Hepatocyte (in vitro differentiated cells): ENCODE measurements around the gene DNAAF1. TPM values are rescaled to one million over a fixed set of nuclear protein-coding genes. Genes with fewer than 3 reads are reported as not detected.
A peak's percentile ranks its signal among the peaks of the same experiment; 100 is the strongest.

Experiments
- DNase-seq: peaks from one replicate; pipeline ENCODE4 v3.0.0-alpha.2; 2016; ENCODE audit warnings: low spot score
- H2AFZ ChIP-seq: fragments of 200-600 bp; sonication (generic); 2 replicates; pipeline ENCODE4 v1.6.0; 2016; ENCODE audit warnings: antibody characterized with exemption, mild to moderate bottlenecking
- H3K27ac ChIP-seq: fragments of 200-600 bp; sonication (generic); 2 replicates; pipeline ENCODE4 v1.5.1; 2016; ENCODE audit warnings: mild to moderate bottlenecking
- H3K27me3 ChIP-seq: fragments of 200-600 bp; sonication (generic); 2 replicates; pipeline ENCODE4 v1.6.1; 2016
- H3K36me3 ChIP-seq: fragments of 200-600 bp; sonication (generic); replicated peaks from 2 replicates; pipeline ENCODE4 v1.5.1; 2016; ENCODE audit warnings: low read depth; ENCODE audit not compliant: insufficient read depth
- H3K4me1 ChIP-seq: fragments of 200-600 bp; sonication (generic); 2 replicates; pipeline ENCODE4 v1.5.1; 2016; ENCODE audit warnings: mild to moderate bottlenecking, moderate library complexity; ENCODE audit not compliant: insufficient read depth
- H3K4me2 ChIP-seq: fragments of 200-600 bp; sonication (generic); 2 replicates; pipeline ENCODE4 v1.6.0; 2016
- H3K4me3 ChIP-seq: fragments of 200-600 bp; sonication (generic); 2 replicates; pipeline ENCODE4 v1.5.1; 2016; ENCODE audit warnings: mild to moderate bottlenecking
- H3K79me2 ChIP-seq: fragments of 200-600 bp; sonication (generic); 2 replicates; pipeline ENCODE4 v1.6.0; 2017; ENCODE audit warnings: mild to moderate bottlenecking
- H3K9me2 ChIP-seq: fragments of 200-600 bp; sonication (generic); replicated peaks from 2 replicates; pipeline ENCODE4 v1.6.0; 2017; ENCODE audit warnings: mild to moderate bottlenecking; ENCODE audit not compliant: insufficient read depth
- H3K9me3 ChIP-seq: fragments of 200-600 bp; sonication (generic); 2 replicates; pipeline ENCODE4 v1.5.1; 2016; ENCODE audit warnings: low read depth, mild to moderate bottlenecking
- H4K20me1 ChIP-seq: fragments of 200-600 bp; sonication (generic); 2 replicates; pipeline ENCODE4 v1.6.0; 2016; ENCODE audit warnings: mild to moderate bottlenecking; ENCODE audit not compliant: insufficient read depth, poor library complexity, severe bottlenecking
- EZH2 ChIP-seq: fragments of 200-600 bp; sonication (generic); IDR thresholded peaks from 2 replicates; pipeline ENCODE4 v1.6.1; 2016; ENCODE audit warnings: antibody characterized with exemption, mild to moderate bottlenecking, borderline replicate concordance
- EZH2phosphoT487 ChIP-seq: fragments of 200-600 bp; sonication (generic); IDR thresholded peaks from one replicate; pipeline ENCODE4 v1.6.1; 2018; ENCODE audit warnings: antibody characterized with exemption, mild to moderate bottlenecking, low read depth, moderate library complexity; ENCODE audit not compliant: unreplicated experiment, severe bottlenecking
- WGBS: methylation state at CpG from one replicate; pipeline ENCODE4 v1.1.6; 2016; ENCODE audit warnings: low lambda C conversion rate; ENCODE audit errors: missing lambda C conversion rate; 5-methylcytosine and 5-hydroxymethylcytosine counted together
- polyA plus RNA-seq: library from polyadenylated mRNA; unstranded; fragments of >200 nt; fragmentation: Nextera tagmentation; extraction: Ambion mirVana; gene quantifications from 2 replicates; pipeline ENCODE4 v1.2.1, GENCODE V29; 2016
- total RNA-seq: library from RNA; depleted of rRNA; stranded (reverse); fragments of >200 nt; gene quantifications from 2 replicates; pipeline ENCODE4 v1.2.3, GENCODE V29; 2014
- TF ChIP-seq, protein P1 (sequence below): fragments of 200-600 bp; sonication (generic); IDR thresholded peaks from 2 replicates; pipeline ENCODE4 v1.5.1; 2016; ENCODE audit warnings: antibody characterized with exemption, mild to moderate bottlenecking; ENCODE audit not compliant: poor library complexity

Gene DNAAF1
- total and polyA plus RNA-seq, 2 experiments from 2014 or later: 0.13 to 0.31 TPM

DNA sequence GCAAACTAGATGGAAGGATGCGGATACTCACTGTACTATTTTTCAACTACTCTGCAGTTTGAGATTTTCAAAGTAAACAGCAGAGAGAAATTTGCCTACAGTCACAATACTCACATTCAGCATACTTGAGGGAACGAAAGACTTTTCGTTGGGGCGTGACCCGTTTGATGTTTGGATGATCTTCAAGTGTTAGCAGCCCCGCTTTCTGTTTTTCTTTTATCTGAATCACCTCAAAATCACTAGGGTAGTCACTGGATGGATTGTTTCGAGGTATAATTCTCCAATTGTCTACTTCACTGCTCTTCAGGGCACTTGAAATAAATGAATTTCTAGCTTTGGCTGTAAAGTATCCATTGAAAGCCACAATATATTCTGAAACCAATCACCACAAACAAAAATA lies 46.2 kb upstream of the DNAAF1 start:
- WGBS: 96% methylated on average over 7 of the region's 7 CpGs
- no peak for DNase-seq
- no peaks in the 10 kb centered on the region for H3K9me3 ChIP-seq
- no peak overlapping the region for H3K4me3 ChIP-seq
- H3K27me3 ChIP-seq: no peaks in the 10 kb centered on the region
- peaks cover 64% of the 10 kb centered on the region for H3K79me2 ChIP-seq
- TF ChIP-seq, protein P1, sequence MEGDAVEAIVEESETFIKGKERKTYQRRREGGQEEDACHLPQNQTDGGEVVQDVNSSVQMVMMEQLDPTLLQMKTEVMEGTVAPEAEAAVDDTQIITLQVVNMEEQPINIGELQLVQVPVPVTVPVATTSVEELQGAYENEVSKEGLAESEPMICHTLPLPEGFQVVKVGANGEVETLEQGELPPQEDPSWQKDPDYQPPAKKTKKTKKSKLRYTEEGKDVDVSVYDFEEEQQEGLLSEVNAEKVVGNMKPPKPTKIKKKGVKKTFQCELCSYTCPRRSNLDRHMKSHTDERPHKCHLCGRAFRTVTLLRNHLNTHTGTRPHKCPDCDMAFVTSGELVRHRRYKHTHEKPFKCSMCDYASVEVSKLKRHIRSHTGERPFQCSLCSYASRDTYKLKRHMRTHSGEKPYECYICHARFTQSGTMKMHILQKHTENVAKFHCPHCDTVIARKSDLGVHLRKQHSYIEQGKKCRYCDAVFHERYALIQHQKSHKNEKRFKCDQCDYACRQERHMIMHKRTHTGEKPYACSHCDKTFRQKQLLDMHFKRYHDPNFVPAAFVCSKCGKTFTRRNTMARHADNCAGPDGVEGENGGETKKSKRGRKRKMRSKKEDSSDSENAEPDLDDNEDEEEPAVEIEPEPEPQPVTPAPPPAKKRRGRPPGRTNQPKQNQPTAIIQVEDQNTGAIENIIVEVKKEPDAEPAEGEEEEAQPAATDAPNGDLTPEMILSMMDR: no peak
- TF ChIP-seq EZH2phosphoT487: no peak
- TF ChIP-seq EZH2: no peak
- no peaks in the 10 kb centered on the region for H3K36me3 ChIP-seq
- no peak overlapping the region for H2AFZ ChIP-seq
- peaks cover 6% of the 10 kb centered on the region for H3K4me1 ChIP-seq
- no peaks in the 10 kb centered on the region for H3K9me2 ChIP-seq
- no peak overlapping the region for H3K4me2 ChIP-seq
- peaks cover 12% of the 10 kb centered on the region for H4K20me1 ChIP-seq
- H3K27ac ChIP-seq: peak overlapping the region; percentile 7

DNA sequence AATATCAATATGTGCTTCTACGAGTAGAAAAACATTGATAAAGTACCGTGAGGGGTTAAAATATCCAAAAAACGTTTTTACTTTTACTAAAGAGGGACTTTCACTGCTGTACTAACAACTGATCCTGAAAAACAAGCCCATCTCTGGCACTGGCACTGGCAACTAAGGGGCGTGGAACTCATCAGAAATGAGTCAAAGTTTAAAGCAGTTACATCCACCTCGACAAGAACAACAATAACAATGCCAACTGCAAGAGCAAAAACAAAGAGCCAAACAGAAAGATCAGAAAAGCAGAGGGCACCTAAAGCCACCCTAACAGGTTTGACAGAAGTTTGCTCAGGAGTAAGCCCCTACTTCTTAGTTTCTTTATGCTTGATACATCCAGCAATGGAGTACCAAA lies 41.4 kb upstream of the DNAAF1 start:
- H3K27me3 ChIP-seq: no peaks in the 10 kb centered on the region
- H3K4me3 ChIP-seq: no peak overlapping the region
- no peaks in the 10 kb centered on the region for H3K9me3 ChIP-seq
- no peaks in the 10 kb centered on the region for H3K36me3 ChIP-seq
- no peak overlapping the region for H3K27ac ChIP-seq
- no peak for DNase-seq
- H2AFZ ChIP-seq: no peak overlapping the region
- peaks cover 89% of the 10 kb centered on the region for H3K79me2 ChIP-seq
- no peak overlapping the region for H3K4me2 ChIP-seq
- 83% methylated on average over 5 of the region's 5 CpGs for WGBS
- H4K20me1 ChIP-seq: peaks cover 56% of the 10 kb centered on the region
- no peaks in the 10 kb centered on the region for H3K4me1 ChIP-seq
- H3K9me2 ChIP-seq: no peaks in the 10 kb centered on the region
- TF ChIP-seq, protein P1: no peak
- TF ChIP-seq EZH2: no peak
- no peak for TF ChIP-seq EZH2phosphoT487

DNA sequence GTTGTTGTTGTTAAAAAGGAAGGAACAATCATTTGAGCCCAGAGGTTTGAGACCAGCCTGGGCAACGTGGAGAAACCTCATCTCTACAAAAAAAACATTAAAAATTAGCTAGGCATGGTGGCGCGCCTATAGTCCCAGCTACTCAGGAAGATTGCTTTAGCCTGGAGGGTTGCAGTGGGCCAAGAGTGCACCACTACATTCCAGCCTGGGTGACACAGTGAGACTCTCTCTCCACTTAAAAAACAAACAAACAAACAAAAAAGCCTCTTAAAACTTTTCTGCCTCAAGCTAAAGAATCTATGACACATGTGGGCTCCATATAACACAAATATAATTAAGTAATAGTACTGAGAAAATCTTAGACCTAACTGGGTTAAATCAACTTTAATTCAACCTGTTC lies 40.9 kb upstream of the DNAAF1 start:
- no peak overlapping the region for H3K4me2 ChIP-seq
- H3K27ac ChIP-seq: no peak overlapping the region
- no peaks in the 10 kb centered on the region for H3K4me1 ChIP-seq
- no peaks in the 10 kb centered on the region for H3K9me3 ChIP-seq
- peaks cover 58% of the 10 kb centered on the region for H4K20me1 ChIP-seq
- 84% methylated on average over 3 of the region's 3 CpGs for WGBS
- H3K9me2 ChIP-seq: no peaks in the 10 kb centered on the region
- TF ChIP-seq, protein P1: no peak
- TF ChIP-seq EZH2 (no peak), EZH2phosphoT487 (no peak)
- peaks cover 89% of the 10 kb centered on the region for H3K79me2 ChIP-seq
- no peak overlapping the region for H2AFZ ChIP-seq
- no peak for DNase-seq
- no peaks in the 10 kb centered on the region for H3K27me3 ChIP-seq
- H3K4me3 ChIP-seq: no peak overlapping the region
- H3K36me3 ChIP-seq: no peaks in the 10 kb centered on the region
